ENCODE results near the gene SPAG5.

SPAG5 gene

DNA sequence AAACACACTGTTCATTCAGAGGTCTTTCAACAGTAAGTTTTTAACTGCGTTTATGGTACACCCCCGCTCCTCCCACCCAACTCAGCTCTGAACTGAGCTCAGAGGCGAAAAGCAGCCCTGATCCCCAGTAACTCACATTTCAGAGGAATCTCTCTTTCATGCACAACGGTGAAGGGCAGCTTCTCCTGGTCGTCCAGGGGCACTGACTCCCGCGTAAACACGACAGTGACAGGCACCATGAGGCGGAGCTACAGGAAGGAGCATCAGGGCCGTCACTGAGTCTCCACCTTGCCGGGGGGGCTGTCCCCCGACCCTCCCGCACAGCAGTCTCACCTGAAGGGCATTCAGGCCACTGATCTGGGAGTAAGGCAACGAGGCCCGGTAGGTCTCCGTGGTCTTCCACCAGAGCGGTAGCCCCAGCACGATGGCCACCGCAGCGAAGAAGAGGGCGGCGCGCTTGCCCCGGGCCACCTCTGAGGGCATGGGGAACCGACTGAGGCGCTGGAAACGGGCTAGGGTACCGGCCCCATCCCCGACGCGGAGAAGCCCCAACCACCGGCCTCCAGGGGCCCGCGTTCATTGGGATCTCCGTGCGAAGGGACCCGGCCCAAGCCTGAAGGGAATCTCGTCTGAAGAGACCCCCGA is 28.0 kb downstream of the SPAG5 start:
- peak; percentile 63 for DNase-seq

GRCh38 chr17:28569446-28569845 is 29.4 kb downstream of the SPAG5 start:
- DNase-seq = no peak

GRCh38 chr17:28567604-28568003 is 31.2 kb downstream of the SPAG5 start:
- no peak for DNase-seq

GRCh38 chr17:28563475-28563874 is 35.4 kb downstream of the SPAG5 start:
- DNase-seq = no peak

- no peak for DNase-seq
Measured at GRCh38 chr17:28555022-28555421, 43.8 kb downstream of the SPAG5 start.

- DNase-seq = no peak
Measured at GRCh38 chr17:28554565-28554964, 44.3 kb downstream of the SPAG5 start.

- DNase-seq = no peak
Measured at GRCh38 chr17:28553000-28553505, 45.8 kb downstream of the SPAG5 start.

DNA sequence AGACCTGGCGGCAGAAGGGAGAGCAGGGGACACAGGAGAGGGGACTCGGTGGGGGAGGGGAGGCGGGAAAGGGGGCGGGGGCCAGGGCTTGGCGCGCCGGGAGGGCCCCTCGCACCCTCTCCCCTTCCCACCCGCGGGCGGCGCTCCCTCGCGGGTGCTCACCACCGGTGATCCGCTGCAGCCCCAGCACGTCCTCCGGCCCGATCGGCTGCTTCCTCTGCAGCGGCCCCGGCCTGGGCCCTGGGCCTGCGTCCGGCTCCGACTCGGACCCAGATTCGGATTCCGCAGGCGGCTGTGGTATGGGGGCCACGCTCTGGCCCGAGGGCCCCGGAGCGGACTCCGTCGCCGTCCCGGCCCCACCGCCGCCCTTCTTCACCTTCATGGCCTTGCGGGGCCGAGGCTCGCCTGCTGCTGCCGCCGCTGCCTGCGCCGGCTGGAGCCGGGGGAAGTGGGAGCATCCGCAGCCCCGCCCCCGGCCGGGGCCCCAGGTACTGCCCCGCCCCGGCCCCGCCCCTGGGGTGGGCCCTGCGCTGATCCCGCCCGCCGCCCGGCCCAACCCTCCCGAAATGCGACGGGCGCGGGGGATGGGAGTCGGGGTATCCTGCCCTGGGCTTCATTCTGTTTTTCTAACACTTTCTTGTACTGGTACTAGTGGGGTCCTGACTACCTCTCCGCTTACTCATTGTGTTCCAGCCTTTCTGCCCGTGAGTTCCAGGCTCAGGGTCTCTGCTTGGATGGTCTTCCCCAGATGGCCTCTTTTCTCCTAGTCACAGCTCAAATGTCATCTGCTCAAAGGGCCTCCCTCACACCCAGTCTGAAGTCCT is 46.4 kb downstream of the SPAG5 start, which contains the start of gene UNC119:
UNC119 (minus strand) TSS at position 449 of the 824 bp plus-strand sequence; CDS start at position 382, 67 bp downstream.
- peak; percentile 86 for DNase-seq

DNA sequence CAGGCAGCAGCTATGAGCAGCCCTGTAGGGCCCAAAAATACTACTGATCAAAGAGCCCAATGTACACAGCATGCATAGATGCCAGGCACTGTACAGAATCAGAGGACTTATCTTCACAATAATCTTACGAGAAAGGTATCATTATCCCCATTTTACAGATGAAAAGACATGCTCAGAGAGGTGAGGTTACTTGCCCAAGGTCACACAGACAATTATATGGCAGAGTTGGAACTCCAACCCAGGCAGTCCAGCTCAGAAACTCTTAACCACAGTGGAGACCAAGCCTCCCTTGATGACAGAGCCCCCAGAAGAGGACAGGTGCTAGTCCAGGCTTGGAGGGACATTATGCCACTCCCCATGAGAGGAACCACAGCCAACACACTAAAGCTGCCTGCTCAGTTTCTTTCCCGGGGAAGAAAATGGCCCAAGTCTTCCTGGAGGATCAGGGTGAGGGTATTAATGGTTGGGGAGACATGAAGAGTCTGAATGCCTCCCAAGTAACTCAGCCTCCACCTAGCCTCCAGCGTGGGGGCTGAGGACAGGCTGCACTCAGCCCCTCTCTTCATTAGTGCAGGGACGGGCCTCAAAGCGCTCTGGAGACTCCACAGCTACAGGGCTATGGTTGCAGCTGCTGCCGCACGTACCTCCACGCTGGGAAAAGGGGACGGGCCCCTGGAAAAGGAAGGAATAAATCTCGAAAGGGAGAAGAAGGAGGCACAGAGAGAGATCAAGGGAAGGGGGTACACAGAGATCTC is 47.2 kb downstream of the SPAG5 start:
- DNase-seq = no peak

GRCh38 chr17:28550858-28551257 is 48.0 kb downstream of the SPAG5 start:
- DNase-seq = no peak

DNA sequence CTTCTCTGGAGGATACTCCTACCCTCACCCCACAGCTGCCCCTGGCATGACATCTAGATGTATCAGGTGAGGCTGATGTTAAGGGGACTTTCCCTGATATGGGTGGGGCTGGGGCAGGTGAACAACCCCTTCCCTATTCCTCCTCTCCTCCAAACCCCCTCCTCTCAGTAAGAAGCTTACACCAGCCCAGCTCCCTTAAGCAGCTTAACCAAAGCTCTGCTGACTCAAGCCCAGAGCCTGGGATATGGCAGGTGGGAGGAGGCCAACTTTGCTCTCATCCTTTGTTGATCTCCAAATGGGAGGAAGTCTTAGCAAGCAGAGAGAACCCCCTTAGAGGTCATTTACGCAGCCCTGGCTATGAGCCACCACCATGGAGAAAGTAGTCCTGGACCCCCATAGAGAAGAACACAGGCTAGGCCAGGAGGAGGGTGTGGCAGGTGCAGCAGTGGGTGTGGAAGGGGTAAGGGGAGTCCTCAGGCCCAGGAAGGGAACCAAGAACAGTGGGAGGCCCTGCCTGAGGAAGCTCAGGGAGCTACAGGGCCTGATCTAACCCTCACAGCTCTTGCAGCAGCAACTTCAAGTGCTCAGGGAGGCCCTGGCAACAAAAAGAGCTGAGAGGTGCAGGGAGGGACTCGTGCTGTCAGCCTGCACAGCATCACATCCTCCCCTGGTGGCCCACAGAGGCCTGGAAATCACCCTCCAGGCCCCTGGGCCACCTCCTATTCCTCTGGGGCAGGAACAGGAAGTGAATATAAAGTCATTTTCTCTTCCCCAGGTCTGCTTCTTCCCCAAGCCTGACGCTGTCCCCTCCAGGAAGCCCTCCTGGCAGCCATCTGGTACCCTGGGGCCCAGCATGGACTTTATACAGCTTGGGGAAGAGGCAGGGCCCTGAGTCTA is 49.3 kb downstream of the SPAG5 start:
- peak; percentile 78 for DNase-seq

DNA sequence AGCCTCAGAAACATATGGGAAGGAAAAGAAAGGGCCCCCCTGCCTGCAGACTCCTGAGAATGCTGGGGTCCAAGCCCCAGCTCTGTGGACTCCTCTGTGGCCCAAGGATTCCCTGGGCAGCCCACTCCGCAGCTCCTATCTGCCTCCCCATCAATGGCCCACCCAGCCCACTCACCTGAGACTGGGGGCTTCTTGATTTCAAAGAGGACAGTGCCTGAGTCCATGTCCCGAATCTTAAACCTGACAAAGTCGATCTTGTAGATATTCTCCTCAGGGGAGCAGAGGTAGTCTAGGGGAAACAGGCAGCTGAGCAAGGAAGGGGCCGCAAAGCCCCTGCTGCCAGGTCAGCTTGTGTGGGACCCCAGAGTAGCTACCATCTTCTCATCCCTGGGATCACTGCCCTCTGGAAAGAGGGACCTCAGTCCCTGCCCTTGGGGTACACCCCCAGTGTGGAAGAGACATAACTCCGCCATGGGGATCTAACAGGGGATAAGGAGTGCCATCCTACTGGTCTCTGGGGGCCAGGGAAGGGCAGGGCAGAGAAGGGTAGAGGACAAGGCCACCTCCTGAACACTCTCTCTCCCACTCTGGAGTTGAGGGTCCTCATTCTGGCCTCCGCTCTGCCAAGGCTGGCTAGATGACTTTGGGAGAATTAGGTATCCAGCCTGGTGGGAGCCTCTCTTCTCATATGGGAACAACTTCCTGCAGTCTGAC is 50.3 kb downstream of the SPAG5 start:
- DNase-seq = no peak

GRCh38 chr17:28547623-28548416 is 51.0 kb downstream of the SPAG5 start:
- peak; percentile 89 for DNase-seq

DNA sequence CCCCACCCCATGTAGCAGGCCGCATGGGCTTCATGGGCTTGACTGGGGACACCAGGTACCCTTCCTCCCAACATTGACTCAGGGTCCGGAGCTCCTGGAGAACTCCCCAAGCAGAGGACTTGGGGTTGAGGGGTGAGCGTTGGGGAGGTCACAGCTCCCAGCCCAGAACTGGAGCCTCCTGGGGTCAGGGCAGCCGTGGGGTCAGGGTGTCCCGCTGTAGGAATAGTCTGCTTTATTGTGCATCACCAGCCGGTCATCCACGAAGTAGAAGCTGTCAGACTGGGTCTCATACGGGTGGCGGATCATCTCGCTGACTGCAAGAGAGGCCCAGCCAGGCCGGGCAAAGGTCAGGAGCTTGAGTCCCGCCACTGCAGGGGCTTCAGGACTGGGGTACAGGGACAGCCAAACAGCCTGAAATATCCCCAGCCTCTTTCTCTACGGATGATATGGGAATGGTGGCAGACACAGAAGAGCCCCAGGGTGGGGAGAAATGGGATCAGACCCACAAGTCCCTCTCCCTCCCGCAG is 51.7 kb downstream of the SPAG5 start:
- no peak for DNase-seq

DNA sequence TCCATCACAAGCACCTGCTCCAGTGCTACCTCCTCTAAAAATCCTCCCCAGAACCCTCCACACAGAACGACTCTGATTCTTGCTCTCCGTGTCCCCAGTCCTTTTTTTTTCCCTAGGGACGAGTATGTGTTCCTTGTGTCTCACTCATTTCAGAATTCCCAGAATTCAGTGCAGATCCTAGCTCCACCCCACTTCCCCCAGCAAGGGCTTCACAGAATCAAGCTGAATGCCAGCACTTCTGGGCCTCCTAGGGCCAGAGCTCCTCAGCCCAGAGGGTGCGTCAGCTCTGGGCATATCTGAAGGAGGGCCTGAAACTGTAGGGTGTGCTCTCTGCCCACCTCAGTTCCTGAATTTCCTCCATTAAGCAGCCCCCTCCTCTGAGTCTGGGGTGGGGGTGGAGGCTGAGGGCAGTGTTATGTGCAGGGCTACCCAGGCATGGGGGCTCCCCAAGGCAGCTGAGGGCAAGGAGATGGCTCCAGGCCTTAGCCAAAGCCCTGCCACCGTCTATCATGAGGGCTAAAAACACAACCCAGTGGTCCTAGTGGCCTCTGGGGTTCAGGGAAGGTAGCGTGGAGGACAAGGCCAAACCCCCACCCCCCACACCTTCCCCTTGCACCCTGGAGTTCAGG is 52.9 kb downstream of the SPAG5 start:
- no peak for DNase-seq

- no peak for DNase-seq
Measured at GRCh38 chr17:28545141-28545503, 53.7 kb downstream of the SPAG5 start.

DNA sequence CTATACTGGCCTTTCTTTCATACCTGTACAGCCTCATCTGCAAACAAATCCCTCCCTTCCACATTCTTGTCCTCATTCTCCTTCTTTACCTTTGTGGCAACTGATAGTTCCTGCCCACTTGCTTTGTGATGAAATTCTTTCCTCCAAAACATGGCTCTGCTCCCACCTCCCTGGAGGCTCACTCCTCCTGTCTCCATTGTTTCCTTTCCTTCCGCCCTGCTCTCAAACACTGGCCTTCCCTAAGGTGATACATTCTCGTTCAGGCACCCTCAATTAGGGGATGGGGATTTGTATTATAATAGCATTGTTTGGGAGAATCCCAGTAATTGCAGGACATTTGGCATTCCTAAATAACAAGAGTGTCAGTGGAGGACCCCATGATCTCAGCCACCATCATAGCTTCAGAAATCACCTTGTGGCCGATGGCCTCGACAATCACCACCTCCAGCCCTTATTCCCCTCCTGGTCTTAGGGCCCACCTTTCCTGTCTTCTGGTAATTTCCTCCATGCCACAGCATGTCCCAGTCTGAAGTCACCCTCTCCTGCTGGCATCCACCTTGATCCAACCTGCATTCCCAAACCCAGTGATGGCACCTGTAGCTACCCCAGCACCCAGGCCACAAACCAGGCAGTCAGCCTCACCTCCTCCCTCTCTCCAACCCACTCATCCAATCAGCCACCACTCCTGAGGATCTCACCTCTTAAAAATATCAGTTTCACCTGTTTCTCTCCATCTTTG is 54.3 kb downstream of the SPAG5 start:
- DNase-seq = no peak

GRCh38 chr17:28541439-28541838 is 57.4 kb downstream of the SPAG5 start:
- no peak for DNase-seq

DNA sequence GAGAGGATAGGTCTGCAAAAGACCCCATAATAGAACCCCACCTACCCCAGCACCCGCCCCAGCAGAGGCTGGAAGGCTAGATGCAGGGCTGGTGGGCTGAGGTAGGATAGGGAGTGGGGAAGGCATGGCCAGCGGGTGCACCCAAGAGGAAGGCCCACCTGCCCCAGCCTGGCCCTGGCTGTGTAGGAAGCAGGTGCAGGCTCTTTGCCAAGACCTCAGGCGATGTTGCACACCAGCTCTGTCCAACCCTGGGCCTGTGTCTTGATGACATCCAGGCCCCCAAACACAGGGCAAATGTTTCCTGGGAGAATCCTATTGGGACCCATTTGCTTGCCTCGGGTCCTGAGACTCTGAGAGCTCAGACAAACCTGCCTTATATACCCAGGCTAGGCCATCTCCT is 58.6 kb downstream of the SPAG5 start:
- DNase-seq = no peak
